Body of pancreas (tissue), 4 donors: Measurements from ENCODE around the gene PLEKHG3.

Experiments
- POLR2A ChIP-seq, 3 donors: fragments of 450-650 bp; IDR thresholded peaks; one replicate each; pipeline ENCODE4 v1.6.1; 2016; ENCODE audit warnings: antibody characterized with exemption in 3 of 3, mild to moderate bottlenecking in 2 of 3
- TF ChIP-seq, protein P1 (sequence below), 7 experiments: fragments of 450-650 bp in 4 of 7; fragments of 200-600 bp in 3 of 7; sonication (generic) in 3 of 7; IDR thresholded peaks; one replicate each; pipeline ENCODE4 v1.5.1; 2016 to 2019; ENCODE audit warnings: antibody characterized with exemption in 7 of 7

DNA sequence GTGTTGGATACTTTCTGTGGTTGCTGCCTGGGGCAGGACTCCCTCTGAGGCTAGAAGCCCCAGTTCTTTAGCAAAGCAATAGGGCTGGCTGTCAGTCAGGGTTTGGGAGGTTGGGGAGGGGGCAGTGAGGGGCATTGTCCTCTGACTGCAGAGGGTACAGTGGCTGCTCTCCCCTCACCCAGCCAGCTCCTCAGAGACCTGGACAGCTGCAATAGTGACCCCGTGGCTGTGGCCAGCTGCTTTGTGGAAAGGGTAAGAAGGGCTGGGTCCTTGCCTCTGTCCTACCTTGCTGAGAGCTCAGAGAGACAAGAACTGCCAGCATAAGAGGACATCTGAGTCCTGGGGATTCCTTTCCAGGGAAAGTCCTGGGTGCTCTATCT, 25.8 kb downstream of the PLEKHG3 start:
- TF ChIP-seq, protein P1, sequence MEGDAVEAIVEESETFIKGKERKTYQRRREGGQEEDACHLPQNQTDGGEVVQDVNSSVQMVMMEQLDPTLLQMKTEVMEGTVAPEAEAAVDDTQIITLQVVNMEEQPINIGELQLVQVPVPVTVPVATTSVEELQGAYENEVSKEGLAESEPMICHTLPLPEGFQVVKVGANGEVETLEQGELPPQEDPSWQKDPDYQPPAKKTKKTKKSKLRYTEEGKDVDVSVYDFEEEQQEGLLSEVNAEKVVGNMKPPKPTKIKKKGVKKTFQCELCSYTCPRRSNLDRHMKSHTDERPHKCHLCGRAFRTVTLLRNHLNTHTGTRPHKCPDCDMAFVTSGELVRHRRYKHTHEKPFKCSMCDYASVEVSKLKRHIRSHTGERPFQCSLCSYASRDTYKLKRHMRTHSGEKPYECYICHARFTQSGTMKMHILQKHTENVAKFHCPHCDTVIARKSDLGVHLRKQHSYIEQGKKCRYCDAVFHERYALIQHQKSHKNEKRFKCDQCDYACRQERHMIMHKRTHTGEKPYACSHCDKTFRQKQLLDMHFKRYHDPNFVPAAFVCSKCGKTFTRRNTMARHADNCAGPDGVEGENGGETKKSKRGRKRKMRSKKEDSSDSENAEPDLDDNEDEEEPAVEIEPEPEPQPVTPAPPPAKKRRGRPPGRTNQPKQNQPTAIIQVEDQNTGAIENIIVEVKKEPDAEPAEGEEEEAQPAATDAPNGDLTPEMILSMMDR (IDR thresholded peaks at IDR 0.05) = no peak
- TF ChIP-seq POLR2A (IDR thresholded peaks at IDR 0.05) = no peak
